ENCODE measurements around the gene SIX5.

Gene SIX5

GRCh38 chr19:45773384-45773783 lies 4.3 kb upstream of the SIX5 start:
- DNase-seq = no peak

GRCh38 chr19:45772912-45773311 lies 3.9 kb upstream of the SIX5 start:
- no peak for DNase-seq

DNA sequence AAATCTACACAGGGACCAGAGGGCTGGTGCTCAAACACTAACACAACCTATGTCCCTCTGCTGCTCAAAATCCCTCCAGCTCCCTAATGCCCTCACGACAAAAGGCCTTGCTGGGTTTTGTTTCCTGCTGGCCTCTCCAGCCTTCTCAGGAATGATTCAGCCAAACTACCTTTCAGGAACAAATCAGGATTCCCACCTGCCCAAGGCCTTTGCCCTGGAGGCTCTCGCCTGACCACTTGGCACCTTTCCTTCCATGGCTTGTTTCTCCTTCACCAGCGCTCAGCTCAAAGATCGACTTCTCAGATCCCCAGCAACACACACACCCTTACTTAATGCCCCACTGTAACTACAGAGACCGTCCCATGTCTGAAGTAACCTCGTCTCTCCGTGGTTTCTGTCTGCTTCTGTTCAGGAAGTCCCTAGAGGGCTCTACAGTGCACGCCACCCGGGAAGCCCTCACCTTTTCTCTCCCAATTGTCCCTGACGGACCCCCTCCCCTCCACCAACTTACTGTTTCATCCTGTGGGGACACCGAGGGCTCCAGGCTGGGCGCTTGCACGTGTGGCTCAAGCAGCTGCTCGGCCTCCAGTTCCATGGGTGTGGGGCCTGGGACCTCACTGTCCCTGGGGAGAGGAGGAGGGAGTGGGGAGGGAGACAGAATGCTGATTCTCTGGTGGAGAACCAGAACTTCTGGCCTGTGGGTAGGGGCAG lies 3.2 kb upstream of the SIX5 start:
- DNase-seq = no peak

DNA sequence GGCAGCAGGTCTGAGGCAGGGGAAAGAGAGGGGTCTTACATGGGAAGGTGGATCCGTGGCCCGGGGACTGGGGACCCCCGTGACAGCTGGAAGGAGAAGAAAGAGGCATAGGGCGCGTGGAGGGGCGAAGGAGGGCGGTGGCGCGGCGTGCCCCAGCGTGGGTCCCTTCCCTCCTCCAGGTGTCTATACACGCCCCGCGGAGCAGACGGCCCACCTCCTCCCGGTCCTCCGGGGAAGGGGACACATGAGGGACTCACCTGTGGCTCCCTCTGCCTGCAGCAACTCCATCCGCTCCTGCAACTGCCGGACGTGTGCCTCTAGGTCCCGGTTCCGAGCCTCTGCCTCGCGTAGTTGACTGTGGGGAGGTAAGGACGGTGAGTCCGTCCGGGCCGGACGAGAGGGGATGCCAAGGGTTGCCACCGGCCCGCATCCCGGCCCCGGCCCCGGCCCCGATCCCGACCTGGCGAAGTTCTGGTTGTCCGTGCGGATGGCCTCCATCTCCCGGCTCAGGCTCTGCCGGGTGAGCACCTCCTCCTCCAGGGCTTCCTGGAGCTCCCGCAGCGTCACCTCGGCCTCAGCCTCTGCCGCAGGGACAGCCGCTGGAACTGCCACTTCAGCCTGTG lies 2.4 kb upstream of the SIX5 start:
- DNase-seq = no peak

GRCh38 chr19:45770192-45771101 lies 1.4 kb upstream of the SIX5 start:
- DNase-seq = peak; percentile 81 to 96 (median 88)

GRCh38 chr19:45769821-45770191 lies 754 bp upstream of the SIX5 start:
- DNase-seq = peak; percentile 38 to 75 (median 54)

DNA sequence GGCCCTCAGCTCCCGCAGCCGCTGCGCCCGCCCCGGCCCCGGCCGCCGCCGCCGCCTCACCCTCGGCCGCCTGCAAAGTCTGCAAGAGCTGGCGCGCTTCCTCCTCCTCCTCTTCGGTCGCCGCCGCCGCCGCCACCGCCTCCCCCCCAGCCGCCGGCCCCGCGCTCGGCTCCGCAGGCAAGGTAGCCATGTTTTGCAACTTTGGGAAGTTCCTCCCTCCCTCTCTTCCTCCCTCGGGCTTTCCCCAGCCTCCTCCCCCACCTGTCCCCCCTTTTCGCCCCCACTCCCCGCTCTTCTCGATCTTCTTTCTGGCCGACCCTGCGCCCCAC lies 433 bp downstream of the SIX5 start:
- peak in 2 of 5 donors; percentile 28 to 33 for DNase-seq

DNA sequence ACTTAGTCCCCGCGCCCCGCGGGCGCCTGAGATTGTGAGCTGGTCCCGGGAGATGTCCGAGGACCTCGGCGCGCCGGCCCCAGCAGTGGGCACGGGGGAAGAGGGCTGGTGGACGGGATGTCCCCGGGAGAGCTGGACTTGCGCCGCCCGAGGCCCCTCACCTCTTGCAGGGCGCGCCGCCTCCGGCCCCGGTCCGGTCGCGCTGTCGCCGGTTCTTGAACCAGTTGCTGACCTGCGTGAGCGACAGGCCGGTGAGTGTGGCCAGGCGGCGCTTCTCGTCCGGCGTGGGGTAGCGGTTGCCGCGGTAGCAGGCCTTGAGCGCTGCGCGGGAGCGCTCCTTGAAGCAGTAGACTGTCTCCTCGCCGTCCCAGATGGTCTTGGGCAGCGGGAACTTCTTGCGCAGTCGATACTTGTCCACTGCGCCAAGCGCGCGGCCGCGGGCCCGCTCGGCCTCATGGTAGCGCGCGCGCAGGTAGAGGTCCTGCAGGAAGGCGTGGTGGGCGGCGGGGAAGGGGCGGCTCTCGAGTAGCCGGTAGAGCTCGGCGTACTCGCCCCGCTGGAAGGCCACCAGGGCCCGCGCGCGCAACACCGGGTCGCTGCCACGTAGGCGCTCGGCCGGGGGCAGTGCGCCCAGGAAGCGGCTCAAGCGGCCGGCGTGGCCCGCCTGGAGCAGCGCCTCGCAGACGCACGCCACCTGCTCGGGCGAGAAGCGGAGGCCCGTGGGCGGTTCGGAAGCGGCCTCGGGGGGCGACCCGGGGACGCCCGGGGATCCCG lies 984 bp downstream of the SIX5 start:
- peak in 1 of 5 donors; percentile 34 for DNase-seq

DNA sequence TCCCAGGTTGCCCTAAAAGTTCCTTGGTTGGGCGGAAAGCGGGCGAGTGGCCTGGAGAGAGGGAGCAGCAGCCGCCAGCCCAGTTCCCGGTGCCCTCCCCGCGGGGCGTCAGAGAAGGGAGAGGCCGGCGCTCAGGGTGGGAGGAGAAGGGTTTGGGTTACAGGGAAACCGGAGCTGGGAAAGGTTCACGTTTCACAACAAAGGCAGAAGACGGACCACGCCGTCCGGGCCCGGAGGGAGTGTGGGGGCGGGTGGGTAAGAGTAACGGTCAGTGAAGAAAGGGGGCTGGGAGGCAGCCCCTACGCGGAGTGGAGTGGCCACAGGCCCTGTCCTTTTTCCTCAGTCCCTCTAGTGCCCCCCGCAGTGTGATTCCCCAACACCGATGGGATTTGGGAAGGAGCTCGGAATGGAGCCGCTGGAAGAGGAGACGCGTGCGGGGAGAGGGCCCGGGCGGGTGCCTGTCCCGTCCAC lies 1.6 kb downstream of the SIX5 start:
- DNase-seq = no peak

DNA sequence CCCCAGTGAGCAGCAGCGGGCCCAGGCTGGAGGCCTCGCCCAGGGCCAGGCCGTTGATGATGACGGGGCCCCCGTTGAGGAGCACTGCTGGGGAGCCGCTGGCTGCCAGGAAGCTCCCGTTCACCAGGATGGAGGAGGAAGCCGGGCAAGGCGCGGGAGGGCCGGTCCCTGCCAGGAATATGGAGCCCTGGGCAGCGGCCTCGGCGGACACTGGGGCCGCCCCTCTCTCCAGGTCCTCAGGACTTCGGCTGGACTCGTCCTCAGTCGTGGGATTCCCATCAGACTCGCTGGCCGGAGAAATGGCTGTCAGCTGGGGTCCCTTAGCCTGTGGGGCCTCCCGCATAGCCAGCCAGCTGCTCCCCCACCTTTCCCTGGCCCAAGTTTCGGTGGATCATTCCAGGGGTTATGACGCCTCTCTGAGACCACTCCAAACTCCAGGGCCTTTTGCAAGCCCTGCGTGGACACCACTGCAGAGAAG lies 2.1 kb downstream of the SIX5 start:
- no peak for DNase-seq

DNA sequence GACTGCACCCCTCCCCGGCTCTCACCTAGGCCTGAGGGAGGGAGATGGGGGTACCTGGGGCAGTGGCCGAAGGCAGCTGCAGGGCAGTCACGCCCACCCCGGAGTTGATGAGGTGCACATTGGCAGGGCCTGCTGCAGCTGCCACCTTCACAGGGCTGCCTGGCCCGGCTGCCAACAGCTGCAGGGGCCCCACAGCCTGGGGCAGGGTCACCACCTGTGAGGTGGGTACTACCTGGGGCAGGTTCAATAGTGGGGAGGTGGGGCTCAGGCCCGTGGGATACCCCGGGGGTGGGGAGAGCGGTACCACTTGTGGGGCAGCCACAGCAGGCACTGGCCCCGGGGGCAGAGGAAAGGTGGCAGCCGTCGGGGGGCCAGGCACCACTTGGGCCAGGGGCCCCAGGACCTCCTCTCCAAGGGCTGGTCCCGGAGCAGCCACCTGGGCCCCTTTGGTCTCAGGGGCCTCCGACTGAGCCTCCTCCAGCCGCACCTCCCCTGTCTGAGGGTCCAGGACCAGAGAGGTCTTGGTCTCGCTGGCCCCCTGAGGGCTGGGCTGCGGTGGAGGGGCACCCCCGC lies 2.7 kb downstream of the SIX5 start:
- DNase-seq = no peak

DNA sequence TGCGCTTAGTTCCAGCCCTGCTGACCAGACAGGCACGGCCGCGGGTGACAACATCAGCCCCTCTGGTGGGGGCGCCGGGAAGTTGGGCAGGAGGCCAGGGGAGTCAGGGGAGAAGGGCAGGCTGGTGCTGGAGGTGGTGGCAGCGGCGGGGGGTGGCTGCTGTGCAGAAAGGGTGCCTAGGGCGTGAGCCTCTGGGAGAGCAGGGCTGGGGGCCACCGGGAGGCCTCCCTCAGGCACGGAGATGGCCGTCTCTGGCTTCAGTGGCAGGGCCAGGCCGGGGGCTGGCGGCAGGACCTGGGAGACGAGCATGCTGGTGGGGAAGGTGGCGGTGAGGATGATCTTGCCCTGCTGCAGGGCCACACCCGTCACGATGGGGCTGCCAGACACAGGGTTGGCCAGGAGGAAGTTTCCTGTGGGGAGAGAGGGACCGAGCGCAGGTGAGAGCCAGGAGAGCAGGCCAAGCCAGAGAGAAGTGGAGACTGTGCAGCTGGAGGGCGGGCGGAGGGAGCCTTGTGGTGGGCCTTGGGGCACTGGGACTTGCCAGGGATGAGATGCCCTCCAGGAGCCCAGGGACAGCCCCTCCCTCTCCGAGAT lies 3.3 kb downstream of the SIX5 start:
- no peak for DNase-seq

GRCh38 chr19:45764945-45765701 lies 3.9 kb downstream of the SIX5 start:
- DNase-seq = no peak

GRCh38 chr19:45764475-45764874 lies 4.6 kb downstream of the SIX5 start:
- no peak for DNase-seq

GRCh38 chr19:45763691-45764294 lies 5.3 kb downstream of the SIX5 start:
- DNase-seq = no peak

DNA sequence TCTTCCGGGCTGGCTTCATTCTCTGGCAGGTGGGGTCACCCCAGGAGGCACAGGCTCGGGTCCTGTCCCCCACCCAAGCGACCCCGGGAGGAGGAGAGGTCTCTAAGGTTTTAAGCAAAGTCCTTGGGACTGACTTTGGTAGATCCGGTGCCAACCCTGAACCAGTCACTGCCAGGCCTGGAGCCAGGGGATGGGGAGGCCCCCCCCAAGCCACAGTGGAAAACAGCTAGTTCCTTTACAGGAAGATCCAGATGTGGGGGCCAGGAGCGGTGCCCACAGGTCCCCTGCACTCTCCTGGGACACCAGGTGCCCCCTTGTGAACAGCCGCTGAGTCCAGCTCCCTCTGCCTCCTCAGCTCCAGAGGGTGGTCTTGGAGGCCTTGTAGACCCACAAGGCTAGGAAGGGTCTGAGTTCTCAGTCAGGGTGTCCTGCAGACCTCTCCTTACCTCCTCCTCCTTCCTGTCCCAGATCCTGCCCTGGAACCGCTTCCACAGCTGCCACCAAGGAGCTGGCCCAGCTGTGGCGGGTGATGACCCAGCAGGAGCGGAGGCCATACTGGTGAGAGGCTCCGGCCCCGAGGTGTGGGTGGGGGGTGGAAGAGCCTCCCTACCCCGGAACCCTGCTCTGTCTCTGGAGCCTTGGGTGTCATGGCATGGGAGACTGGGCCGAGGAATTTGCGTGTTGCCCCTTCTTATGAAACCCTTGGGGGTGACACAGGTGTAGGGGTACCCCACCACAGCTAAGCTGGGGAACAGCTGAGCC lies 6.0 kb downstream of the SIX5 start:
- DNase-seq = no peak

- no peak for DNase-seq
Observed at GRCh38 chr19:45761714-45762113, 7.3 kb downstream of the SIX5 start.

DNA sequence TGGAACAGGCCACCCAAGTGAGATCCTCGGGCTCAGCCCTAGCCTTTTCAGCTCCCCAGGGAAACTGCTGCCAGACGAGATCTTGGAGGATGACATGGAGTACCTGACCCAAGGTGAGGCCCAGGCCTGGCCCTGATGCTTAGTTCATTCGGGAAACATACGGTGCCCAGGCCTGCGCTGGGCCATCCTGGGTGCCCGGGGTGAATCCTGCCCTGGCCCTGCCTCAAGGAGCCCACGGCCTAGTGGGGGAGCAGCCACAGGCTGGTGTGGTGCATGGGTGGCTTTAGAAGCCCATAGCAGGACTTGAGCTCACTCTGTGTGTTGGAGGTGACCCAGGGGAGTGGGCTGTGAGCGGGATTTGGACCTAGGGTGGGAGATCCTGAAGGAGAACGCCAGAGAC lies 10.1 kb downstream of the SIX5 start:
- no peak for DNase-seq

GRCh38 chr19:45757695-45758094 lies 11.4 kb downstream of the SIX5 start:
- DNase-seq = no peak

- no peak for DNase-seq
Observed at GRCh38 chr19:45754323-45754722, 14.7 kb downstream of the SIX5 start.

Measured in T-helper 1 cell (primary cell).